K562 (cell line): Measurements from ENCODE around the gene HKDC1. TPM values are rescaled to one million over a fixed set of nuclear protein-coding genes. Genes with fewer than 3 reads are reported as not detected.

Experiments
- CCAR2 ChIP-seq: fragments of 200-400 bp; formaldehyde crosslinking; IDR thresholded peaks from 2 replicates; pipeline ENCODE4 v1.6.1; 2017; ENCODE audit warnings: mild to moderate bottlenecking, low read depth, low read length
- SREBF1 ChIP-seq: fragments of 150-350 bp; IDR thresholded peaks from 2 replicates; pipeline ENCODE4 v1.6.1; 2014; ENCODE audit warnings: antibody characterized with exemption, low read depth, low read length, borderline replicate concordance
- STAG1 ChIP-seq: sonication (generic); formaldehyde crosslinking; IDR thresholded peaks from 2 replicates; pipeline ENCODE4 v1.5.0; 2020; ENCODE audit warnings: missing genetic modification reagents, borderline replicate concordance
- XRCC5 ChIP-seq: fragments of 200-400 bp; formaldehyde crosslinking; IDR thresholded peaks from 2 replicates; pipeline ENCODE4 v1.6.1; 2017; ENCODE audit warnings: low read depth, mild to moderate bottlenecking, low read length
- YY1 ChIP-seq, 3 experiments: IDR thresholded peaks; 2 replicates each; pipeline ENCODE4 v1.6.1; 2011; ENCODE audit warnings: low read length in 2 of 3, mild to moderate bottlenecking in 2 of 3, moderate library complexity in 2 of 3, borderline replicate concordance in 1 of 3, control low read depth in 1 of 3, low read depth in 1 of 3; ENCODE audit not compliant: insufficient read depth in 3 of 3, insufficient replicate concordance in 2 of 3, control insufficient read depth in 1 of 3, insufficient read length in 1 of 3; ENCODE audit errors: extremely low read depth in 1 of 3
- ZEB2 ChIP-seq: fragments of 450-650 bp; IDR thresholded peaks from 2 replicates; pipeline ENCODE4 v1.6.1; 2016
- ZNF174 ChIP-seq: fragments of 250-450 bp; sonication (Bioruptor Pico); IDR thresholded peaks from 2 replicates; pipeline ENCODE4 v1.4.0; 2020; ENCODE audit warnings: mild to moderate bottlenecking
- polyA plus RNA-seq, 8 experiments: library from polyadenylated mRNA; depleted of rRNA in 4 of 8; stranded (reverse) in 5 of 8; unstranded in 3 of 8; fragments of >200 nt; fragmentation: Nextera tagmentation in 2 of 8; fragmentation: Illumina TruSeq in 1 of 8; extraction: Ambion mirVana in 2 of 8; extraction: Trizol in 1 of 8; gene quantifications; 2 replicates each; pipeline versions ENCODE4 v1.2.1 to v1.2.3, GENCODE V29; 2011 to 2014; ENCODE audit warnings: inconsistent platforms in 1 of 8, missing spikeins in 1 of 8
- total RNA-seq, 7 experiments: library from RNA; depleted of rRNA in 6 of 7; stranded (reverse); fragments of >200 nt in 6 of 7; fragmentation: Illumina TruSeq in 2 of 7; extraction: Trizol in 2 of 7; gene quantifications; 2 replicates each; pipeline versions ENCODE4 v1.2.1 to v1.2.3, GENCODE V29; 2011 to 2021; ENCODE audit warnings: low replicate concordance in 1 of 7
- TF ChIP-seq, protein P1 (sequence below): fragments of 450-650 bp; IDR thresholded peaks from 2 replicates; pipeline ENCODE4 v1.7.0; 2016; ENCODE audit warnings: borderline replicate concordance
- TF ChIP-seq, protein P2 (sequence below): fragments of 450-650 bp; formaldehyde crosslinking; IDR thresholded peaks from 2 replicates; pipeline ENCODE4 v1.4.0; 2020; ENCODE audit warnings: mild to moderate bottlenecking, moderate library complexity
- TF ChIP-seq, protein P3 (sequence below), 2 experiments: fragments of 450-650 bp; formaldehyde crosslinking in 1 of 2; IDR thresholded peaks; 2 replicates each; pipeline versions ENCODE4 v1.4.0 to v1.6.1; 2014 to 2020; ENCODE audit warnings: mild to moderate bottlenecking in 2 of 2, borderline replicate concordance in 1 of 2, low read depth in 1 of 2
- TF ChIP-seq, protein P4 (sequence below), 3 experiments: IDR thresholded peaks in 2 of 3; conservative IDR thresholded peaks in 1 of 3; 2 replicates each; pipeline ENCODE4 v1.5.1; 2011 to 2012; ENCODE audit warnings: low read length in 3 of 3, mild to moderate bottlenecking in 3 of 3, control low read depth in 2 of 3, improper control_type of control experiment in 1 of 3, inconsistent platforms in 1 of 3, low read depth in 1 of 3, mixed read lengths in 1 of 3, moderate library complexity in 1 of 3; ENCODE audit not compliant: insufficient read depth in 2 of 3

The HKDC1 gene
- total and polyA plus RNA-seq, 9 of the 15 experiments (the other 6 are each of a cell fraction or from before 2014, with no cell fraction given), result 0.04 to 0.22 (median 0.11) TPM; not detected in 5

DNA sequence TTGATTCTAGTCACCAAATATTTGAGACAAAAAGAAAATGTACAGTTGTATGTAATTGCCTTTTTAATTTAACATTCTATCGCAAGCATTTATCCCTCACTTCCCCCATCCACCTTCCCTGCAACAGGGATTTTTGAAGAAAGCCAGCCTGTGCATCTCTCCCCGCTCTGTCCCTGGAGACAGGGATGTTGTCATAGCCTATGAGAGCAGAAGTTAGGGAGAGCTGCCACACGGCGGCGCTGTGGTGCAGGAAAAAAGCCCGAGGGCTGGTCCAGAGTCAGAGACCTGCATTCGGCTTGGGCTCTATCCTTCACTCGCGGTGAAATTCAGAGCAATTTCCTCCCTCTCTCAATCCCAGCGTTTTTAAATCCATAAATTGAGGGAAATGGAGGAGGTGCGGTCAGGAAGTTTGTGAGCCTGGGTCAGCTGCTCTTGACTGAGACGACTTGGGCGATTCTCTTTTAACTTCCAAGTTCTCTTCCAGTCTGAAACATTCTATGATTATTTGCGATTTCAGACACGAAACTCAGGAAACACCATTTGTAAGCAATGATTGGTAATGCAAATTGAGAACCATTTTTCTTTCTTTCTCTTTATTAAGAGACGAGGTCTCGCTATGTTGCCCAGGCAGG, 17.5 kb downstream of the HKDC1 start (continued):
- TF ChIP-seq SREBF1 (0 out of 2 replicates have a peak, but pooled peaks have one; percentile 40), CCAR2 (no peak), ZNF174 (CRISPR knock-in tag) (no peak), STAG1 (CRISPR knock-in tag) (peak; percentile 93), XRCC5 (peak; percentile 71; the same call in 1 of the 2 replicates), YY1 (IDR thresholded peaks at IDR 0.05; ENCODE audit: borderline replicate concordance in 1 of 3, control insufficient read depth in 1 of 3, extremely low read depth in 1 of 3, insufficient read depth in 3 of 3, insufficient read length in 1 of 3, insufficient replicate concordance in 2 of 3, low read depth in 1 of 3, low read length in 2 of 3) (peak in 1 of 3 experiments; percentile 18), ZEB2 (0 out of 2 replicates have a peak, but pooled peaks have one; percentile 30)
- TF ChIP-seq, protein P1, sequence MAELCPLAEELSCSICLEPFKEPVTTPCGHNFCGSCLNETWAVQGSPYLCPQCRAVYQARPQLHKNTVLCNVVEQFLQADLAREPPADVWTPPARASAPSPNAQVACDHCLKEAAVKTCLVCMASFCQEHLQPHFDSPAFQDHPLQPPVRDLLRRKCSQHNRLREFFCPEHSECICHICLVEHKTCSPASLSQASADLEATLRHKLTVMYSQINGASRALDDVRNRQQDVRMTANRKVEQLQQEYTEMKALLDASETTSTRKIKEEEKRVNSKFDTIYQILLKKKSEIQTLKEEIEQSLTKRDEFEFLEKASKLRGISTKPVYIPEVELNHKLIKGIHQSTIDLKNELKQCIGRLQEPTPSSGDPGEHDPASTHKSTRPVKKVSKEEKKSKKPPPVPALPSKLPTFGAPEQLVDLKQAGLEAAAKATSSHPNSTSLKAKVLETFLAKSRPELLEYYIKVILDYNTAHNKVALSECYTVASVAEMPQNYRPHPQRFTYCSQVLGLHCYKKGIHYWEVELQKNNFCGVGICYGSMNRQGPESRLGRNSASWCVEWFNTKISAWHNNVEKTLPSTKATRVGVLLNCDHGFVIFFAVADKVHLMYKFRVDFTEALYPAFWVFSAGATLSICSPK, result no peak
- TF ChIP-seq, protein P2, sequence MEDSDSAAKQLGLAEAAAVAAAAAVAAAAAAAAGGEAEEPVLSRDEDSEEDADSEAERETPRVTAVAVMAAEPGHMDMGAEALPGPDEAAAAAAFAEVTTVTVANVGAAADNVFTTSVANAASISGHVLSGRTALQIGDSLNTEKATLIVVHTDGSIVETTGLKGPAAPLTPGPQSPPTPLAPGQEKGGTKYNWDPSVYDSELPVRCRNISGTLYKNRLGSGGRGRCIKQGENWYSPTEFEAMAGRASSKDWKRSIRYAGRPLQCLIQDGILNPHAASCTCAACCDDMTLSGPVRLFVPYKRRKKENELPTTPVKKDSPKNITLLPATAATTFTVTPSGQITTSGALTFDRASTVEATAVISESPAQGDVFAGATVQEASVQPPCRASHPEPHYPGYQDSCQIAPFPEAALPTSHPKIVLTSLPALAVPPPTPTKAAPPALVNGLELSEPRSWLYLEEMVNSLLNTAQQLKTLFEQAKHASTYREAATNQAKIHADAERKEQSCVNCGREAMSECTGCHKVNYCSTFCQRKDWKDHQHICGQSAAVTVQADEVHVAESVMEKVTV (CRISPR knock-in tag), result peak; percentile 98
- TF ChIP-seq, protein P3, sequence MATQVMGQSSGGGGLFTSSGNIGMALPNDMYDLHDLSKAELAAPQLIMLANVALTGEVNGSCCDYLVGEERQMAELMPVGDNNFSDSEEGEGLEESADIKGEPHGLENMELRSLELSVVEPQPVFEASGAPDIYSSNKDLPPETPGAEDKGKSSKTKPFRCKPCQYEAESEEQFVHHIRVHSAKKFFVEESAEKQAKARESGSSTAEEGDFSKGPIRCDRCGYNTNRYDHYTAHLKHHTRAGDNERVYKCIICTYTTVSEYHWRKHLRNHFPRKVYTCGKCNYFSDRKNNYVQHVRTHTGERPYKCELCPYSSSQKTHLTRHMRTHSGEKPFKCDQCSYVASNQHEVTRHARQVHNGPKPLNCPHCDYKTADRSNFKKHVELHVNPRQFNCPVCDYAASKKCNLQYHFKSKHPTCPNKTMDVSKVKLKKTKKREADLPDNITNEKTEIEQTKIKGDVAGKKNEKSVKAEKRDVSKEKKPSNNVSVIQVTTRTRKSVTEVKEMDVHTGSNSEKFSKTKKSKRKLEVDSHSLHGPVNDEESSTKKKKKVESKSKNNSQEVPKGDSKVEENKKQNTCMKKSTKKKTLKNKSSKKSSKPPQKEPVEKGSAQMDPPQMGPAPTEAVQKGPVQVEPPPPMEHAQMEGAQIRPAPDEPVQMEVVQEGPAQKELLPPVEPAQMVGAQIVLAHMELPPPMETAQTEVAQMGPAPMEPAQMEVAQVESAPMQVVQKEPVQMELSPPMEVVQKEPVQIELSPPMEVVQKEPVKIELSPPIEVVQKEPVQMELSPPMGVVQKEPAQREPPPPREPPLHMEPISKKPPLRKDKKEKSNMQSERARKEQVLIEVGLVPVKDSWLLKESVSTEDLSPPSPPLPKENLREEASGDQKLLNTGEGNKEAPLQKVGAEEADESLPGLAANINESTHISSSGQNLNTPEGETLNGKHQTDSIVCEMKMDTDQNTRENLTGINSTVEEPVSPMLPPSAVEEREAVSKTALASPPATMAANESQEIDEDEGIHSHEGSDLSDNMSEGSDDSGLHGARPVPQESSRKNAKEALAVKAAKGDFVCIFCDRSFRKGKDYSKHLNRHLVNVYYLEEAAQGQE (IDR thresholded peaks at IDR 0.05; ENCODE audit: borderline replicate concordance), result peak; percentile 96
- TF ChIP-seq, protein P3 (CRISPR knock-in tag; IDR thresholded peaks at IDR 0.05; ENCODE audit: low read depth), result no peak
- TF ChIP-seq, protein P4, sequence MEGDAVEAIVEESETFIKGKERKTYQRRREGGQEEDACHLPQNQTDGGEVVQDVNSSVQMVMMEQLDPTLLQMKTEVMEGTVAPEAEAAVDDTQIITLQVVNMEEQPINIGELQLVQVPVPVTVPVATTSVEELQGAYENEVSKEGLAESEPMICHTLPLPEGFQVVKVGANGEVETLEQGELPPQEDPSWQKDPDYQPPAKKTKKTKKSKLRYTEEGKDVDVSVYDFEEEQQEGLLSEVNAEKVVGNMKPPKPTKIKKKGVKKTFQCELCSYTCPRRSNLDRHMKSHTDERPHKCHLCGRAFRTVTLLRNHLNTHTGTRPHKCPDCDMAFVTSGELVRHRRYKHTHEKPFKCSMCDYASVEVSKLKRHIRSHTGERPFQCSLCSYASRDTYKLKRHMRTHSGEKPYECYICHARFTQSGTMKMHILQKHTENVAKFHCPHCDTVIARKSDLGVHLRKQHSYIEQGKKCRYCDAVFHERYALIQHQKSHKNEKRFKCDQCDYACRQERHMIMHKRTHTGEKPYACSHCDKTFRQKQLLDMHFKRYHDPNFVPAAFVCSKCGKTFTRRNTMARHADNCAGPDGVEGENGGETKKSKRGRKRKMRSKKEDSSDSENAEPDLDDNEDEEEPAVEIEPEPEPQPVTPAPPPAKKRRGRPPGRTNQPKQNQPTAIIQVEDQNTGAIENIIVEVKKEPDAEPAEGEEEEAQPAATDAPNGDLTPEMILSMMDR (IDR thresholded peaks at IDR 0.05 in 2 of 3, conservative IDR thresholded peaks at IDR 0.05 in 1 of 3; ENCODE audit: insufficient read depth in 2 of 3, low read depth in 1 of 3, low read length in 3 of 3), result peak; percentile 94 to 99 (median 97)
- TF ChIP-seq, all 486 proteins: peak for 45
